Endothelial cell of umbilical vein (primary cell): Measurements from ENCODE around the gene GADL1.

Source experiments
- CTCF ChIP-seq, 2 donors: IDR thresholded peaks; 1 replicate in 1 of 2; 2 replicates in 1 of 2; pipeline ENCODE4 v1.5.1; 2011; ENCODE audit warnings: low read length in 2 of 2, mild to moderate bottlenecking in 2 of 2, moderate library complexity in 2 of 2, control low read depth in 1 of 2, inconsistent platforms in 1 of 2, low read depth in 1 of 2; ENCODE audit not compliant: insufficient read depth in 1 of 2; ENCODE audit errors: extremely low read depth in 1 of 2
- EZH2 ChIP-seq: IDR thresholded peaks from 2 replicates; pipeline ENCODE4 v1.6.1; 2012; ENCODE audit warnings: borderline replicate concordance, low read depth, mild to moderate bottlenecking, moderate library complexity, low read length, inconsistent platforms; ENCODE audit not compliant: severe bottlenecking
- FOS ChIP-seq: IDR thresholded peaks from 2 replicates; pipeline ENCODE4 v1.6.1; 2011; ENCODE audit warnings: mild to moderate bottlenecking, low read length, moderate library complexity, borderline replicate concordance; ENCODE audit not compliant: insufficient read depth
- MAX ChIP-seq: IDR thresholded peaks from 2 replicates; pipeline ENCODE4 v1.6.1; 2011; ENCODE audit not compliant: insufficient read depth, insufficient read length
- POLR2A ChIP-seq: IDR thresholded peaks from 2 replicates; pipeline ENCODE4 v1.6.1; 2012; ENCODE audit warnings: low read depth, mild to moderate bottlenecking, control low read depth, low read length
- POLR2AphosphoS5 ChIP-seq: IDR thresholded peaks from 2 replicates; pipeline ENCODE4 v1.6.1; 2012; ENCODE audit warnings: low read depth, mild to moderate bottlenecking, control low read depth, low read length, moderate library complexity; ENCODE audit not compliant: insufficient read depth

- TF ChIP-seq EZH2 (no peak), POLR2A (no peak), CTCF (IDR thresholded peaks at IDR 0.05; ENCODE audit: extremely low read depth in 1 of 2, insufficient read depth in 1 of 2, low read depth in 1 of 2, low read length in 2 of 2) (no peak), FOS (no peak), POLR2AphosphoS5 (no peak), MAX (no peak)
Measured at GRCh38 chr3:30728143-30728542, 166.3 kb downstream of the GADL1 start.
